Transverse colon (tissue), 4 donors: ENCODE data around the gene FARP1. TPM values are rescaled to one million over a fixed set of nuclear protein-coding genes. Genes with fewer than 3 reads are reported as not detected.

Source experiments
- DNase-seq: peaks from one replicate; pipeline ENCODE4 v3.0.0-alpha.2; 2019
- H3K27ac ChIP-seq, 4 donors: fragments of 200-600 bp; sonication (generic); 2 replicates each; pipeline ENCODE4 v1.5.1; 2016 to 2018; ENCODE audit warnings: inconsistent platforms in 4 of 4
- H3K27me3 ChIP-seq: fragments of 200-600 bp; sonication (generic); 2 replicates; pipeline ENCODE4 v1.5.1; 2017; ENCODE audit warnings: inconsistent platforms
- H3K36me3 ChIP-seq, 4 donors: fragments of 200-600 bp; sonication (generic); 2 replicates each; pipeline ENCODE4 v1.5.1; 2017 to 2019; ENCODE audit warnings: inconsistent platforms in 4 of 4
- H3K4me1 ChIP-seq, 4 donors: fragments of 200-600 bp; sonication (generic); 2 replicates each; pipeline ENCODE4 v1.5.1; 2017 to 2020; ENCODE audit warnings: inconsistent platforms in 4 of 4
- H3K4me3 ChIP-seq, 4 donors: fragments of 200-600 bp; sonication (generic); 1 replicate in 1 of 4; 2 replicates in 3 of 4; pipeline versions ENCODE4 v1.5.1 to v1.6.1; 2017 to 2019; ENCODE audit warnings: inconsistent platforms in 4 of 4
- H3K9me3 ChIP-seq, 2 donors: fragments of 200-600 bp; sonication (generic); 2 replicates each; pipeline ENCODE4 v1.5.1; 2017 to 2019; ENCODE audit warnings: inconsistent platforms in 2 of 2
- EP300 ChIP-seq: sonication (generic); formaldehyde crosslinking; IDR thresholded peaks from one replicate; pipeline ENCODE4 v1.6.1; 2017; ENCODE audit warnings: antibody characterized with exemption, low read depth
- POLR2A ChIP-seq: fragments of 450-650 bp; IDR thresholded peaks from one replicate; pipeline ENCODE4 v1.6.1; 2016; ENCODE audit warnings: antibody characterized with exemption, mild to moderate bottlenecking, moderate library complexity
- POLR2AphosphoS5 ChIP-seq, 3 donors: sonication (generic); formaldehyde crosslinking; IDR thresholded peaks; one replicate each; pipeline ENCODE4 v1.6.1; 2016; ENCODE audit warnings: antibody characterized with exemption in 3 of 3
- WGBS, 2 donors: methylation state at CpG; one replicate each; pipeline ENCODE4 v1.1.5; 2018; ENCODE audit warnings: low coverage in 1 of 2; 5-methylcytosine and 5-hydroxymethylcytosine counted together
- in situ Hi-C, 4 donors: fragments of 200-750 bp; cut with MboI; loops; one replicate each; pipeline versions ENCODE4 v1.15.0 to v1.15.1; 2017; ENCODE audit warnings: low sequenced_read_pairs in 3 of 4, low pct_ligation_motif_present in 1 of 4, low pct_unique_long_range_greater_than_20kb in 1 of 4
- intact Hi-C: fragments of 100-400 bp; cut with DNase I; formaldehyde crosslinking; loops from one replicate; pipeline ENCODE4 v1.15.1; 2023; ENCODE audit warnings: low total_unique reads
- total RNA-seq, 4 donors: library from RNA; depleted of rRNA; stranded (reverse); fragments of >200 nt; gene quantifications; one replicate each; pipeline ENCODE4 v1.1.0, GENCODE V29; 2016
- TF ChIP-seq, protein P1 (sequence below), 5 experiments: fragments of 200-600 bp in 3 of 5; fragments of 450-650 bp in 2 of 5; sonication (generic) in 3 of 5; IDR thresholded peaks; 1 replicate in 2 of 5; 2 replicates in 3 of 5; pipeline ENCODE4 v1.5.1; 2016 to 2017; ENCODE audit warnings: antibody characterized with exemption in 5 of 5, inconsistent platforms in 3 of 5, mild to moderate bottlenecking in 2 of 5, moderate library complexity in 1 of 5

FARP1 gene
- total RNA-seq, 4 donors from 2014 or later, result 32.8 to 41.8 (median 38.3) TPM

DNA sequence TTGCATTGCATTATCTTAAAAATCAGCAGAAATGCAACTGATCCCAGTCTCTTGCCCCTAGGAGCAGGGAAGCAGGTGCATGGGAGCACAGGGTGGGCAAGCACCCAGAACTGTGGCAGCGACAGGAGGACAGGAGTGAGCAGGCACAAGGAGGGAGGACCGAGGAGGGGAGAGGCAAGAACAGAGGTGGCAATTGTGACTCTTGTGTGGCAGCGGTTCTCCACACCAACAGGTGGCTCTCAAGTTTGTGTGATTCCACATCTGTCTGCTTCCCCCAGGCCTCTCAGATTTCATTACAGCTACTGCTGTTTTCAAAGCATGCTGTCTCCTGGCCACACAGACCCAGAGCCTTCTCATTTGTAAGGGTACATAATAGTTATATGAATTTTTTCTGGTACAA, 325.5 kb downstream of the FARP1 start:
- TF ChIP-seq POLR2AphosphoS5 (IDR thresholded peaks at IDR 0.05), result no peak
- TF ChIP-seq, protein P1, sequence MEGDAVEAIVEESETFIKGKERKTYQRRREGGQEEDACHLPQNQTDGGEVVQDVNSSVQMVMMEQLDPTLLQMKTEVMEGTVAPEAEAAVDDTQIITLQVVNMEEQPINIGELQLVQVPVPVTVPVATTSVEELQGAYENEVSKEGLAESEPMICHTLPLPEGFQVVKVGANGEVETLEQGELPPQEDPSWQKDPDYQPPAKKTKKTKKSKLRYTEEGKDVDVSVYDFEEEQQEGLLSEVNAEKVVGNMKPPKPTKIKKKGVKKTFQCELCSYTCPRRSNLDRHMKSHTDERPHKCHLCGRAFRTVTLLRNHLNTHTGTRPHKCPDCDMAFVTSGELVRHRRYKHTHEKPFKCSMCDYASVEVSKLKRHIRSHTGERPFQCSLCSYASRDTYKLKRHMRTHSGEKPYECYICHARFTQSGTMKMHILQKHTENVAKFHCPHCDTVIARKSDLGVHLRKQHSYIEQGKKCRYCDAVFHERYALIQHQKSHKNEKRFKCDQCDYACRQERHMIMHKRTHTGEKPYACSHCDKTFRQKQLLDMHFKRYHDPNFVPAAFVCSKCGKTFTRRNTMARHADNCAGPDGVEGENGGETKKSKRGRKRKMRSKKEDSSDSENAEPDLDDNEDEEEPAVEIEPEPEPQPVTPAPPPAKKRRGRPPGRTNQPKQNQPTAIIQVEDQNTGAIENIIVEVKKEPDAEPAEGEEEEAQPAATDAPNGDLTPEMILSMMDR (IDR thresholded peaks at IDR 0.05), result no peak
- TF ChIP-seq EP300, result no peak
- TF ChIP-seq POLR2A, result no peak
- Histone ChIP-seq H3K4me3 (no peak overlapping the region), H3K4me1 (peaks cover 0 to 10% (median 4%) of the 10 kb centered on the region in 4 donors), H3K9me3 (no peaks in the 10 kb centered on the region), H3K27me3 (no peaks in the 10 kb centered on the region), H3K27ac (peak overlapping the region in 2 of 4 donors; percentile 33 to 65), H3K36me3 (peaks cover 0 to 27% (median 3%) of the 10 kb centered on the region in 4 donors)
- intact Hi-C loops, result no loop called here
- 66 to 72% methylated on average over 2 to 3 of the region's 3 CpGs for WGBS, 2 donors
- in situ Hi-C loops, result loop anchor here in 1 of 4 donors (25.0 kb wide), 1 partner anchor 369 kb away; no protein-coding TSS in a partner anchor
- no peak for DNase-seq

DNA sequence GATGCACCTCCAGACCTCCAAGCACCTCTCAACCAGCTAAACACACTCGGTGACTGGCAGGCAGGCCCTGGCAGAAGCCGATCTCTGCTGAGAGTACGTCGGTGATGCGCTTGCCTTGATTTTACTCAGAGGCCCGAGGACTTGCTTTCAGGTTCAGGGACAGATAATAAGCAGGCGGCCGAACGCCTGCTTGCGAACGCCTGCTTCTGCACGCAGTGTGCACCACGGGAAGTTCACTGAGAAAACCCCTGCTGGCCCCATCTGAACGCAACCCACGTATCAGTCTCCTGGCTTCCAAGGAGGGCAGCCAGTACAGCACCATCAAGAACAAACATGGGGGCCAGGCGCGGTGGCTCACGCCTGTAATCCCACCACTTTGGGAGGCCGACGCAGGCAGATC, 326.0 kb downstream of the FARP1 start:
- Histone ChIP-seq H3K27me3 (no peaks in the 10 kb centered on the region), H3K27ac (peak overlapping the region in 1 of 4 donors; percentile 65), H3K4me1 (peaks cover 0 to 15% (median 7%) of the 10 kb centered on the region in 4 donors), H3K9me3 (no peaks in the 10 kb centered on the region), H3K4me3 (no peak overlapping the region), H3K36me3 (peaks cover 0 to 27% (median 3%) of the 10 kb centered on the region in 4 donors)
- in situ Hi-C loops, result loop anchor here in 1 of 4 donors (25.0 kb wide), 1 partner anchor 368 kb away; no protein-coding TSS in a partner anchor
- TF ChIP-seq POLR2AphosphoS5 (IDR thresholded peaks at IDR 0.05), result no peak
- TF ChIP-seq, protein P1 (IDR thresholded peaks at IDR 0.05), result no peak
- TF ChIP-seq EP300, result no peak
- DNase-seq, result no peak
- intact Hi-C loops, result no loop called here
- 90% methylated on average over 20 of the region's 20 CpGs; no CpG with 5 or more reads in 1 of the 2 donors for WGBS, 2 donors

DNA sequence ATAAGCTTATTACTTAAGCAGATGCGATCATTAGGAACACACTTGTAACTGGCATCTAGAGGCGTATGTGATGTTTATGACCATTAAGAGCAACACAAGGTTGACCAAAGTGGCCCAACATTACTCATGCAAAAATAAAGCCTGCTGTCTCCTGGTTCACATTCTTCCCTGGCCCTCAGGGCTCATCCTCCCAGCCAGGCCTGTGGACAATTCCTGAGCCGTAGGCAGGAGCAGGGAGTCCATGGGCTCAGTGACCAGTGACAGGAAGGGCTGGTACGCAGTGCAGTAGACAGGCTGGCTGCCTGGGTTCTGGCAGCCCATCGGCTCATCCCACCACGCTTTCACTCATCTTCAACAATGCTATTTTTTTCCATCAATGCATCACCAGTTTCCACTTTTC, 328.0 kb downstream of the FARP1 start:
- TF ChIP-seq POLR2A (no peak), EP300 (no peak), POLR2AphosphoS5 (IDR thresholded peaks at IDR 0.05) (no peak)
- TF ChIP-seq, protein P1 (IDR thresholded peaks at IDR 0.05), result no peak
- intact Hi-C loops, result no loop called here
- Histone ChIP-seq H3K4me3 (no peak overlapping the region), H3K27ac (no peak overlapping the region), H3K27me3 (no peaks in the 10 kb centered on the region), H3K4me1 (peaks cover 5 to 22% (median 15%) of the 10 kb centered on the region in 4 donors), H3K36me3 (peaks cover 0 to 19% (median 3%) of the 10 kb centered on the region in 4 donors), H3K9me3 (no peaks in the 10 kb centered on the region)
- 40 to 80% methylated on average over 1 to 6 of the region's 6 CpGs for WGBS, 2 donors
- in situ Hi-C loops, result loop anchor here in 2 of 4 donors (10.0 to 25.0 kb wide), 2 partner anchors 114 to 366 kb away; no protein-coding TSS in a partner anchor
- no peak for DNase-seq

DNA sequence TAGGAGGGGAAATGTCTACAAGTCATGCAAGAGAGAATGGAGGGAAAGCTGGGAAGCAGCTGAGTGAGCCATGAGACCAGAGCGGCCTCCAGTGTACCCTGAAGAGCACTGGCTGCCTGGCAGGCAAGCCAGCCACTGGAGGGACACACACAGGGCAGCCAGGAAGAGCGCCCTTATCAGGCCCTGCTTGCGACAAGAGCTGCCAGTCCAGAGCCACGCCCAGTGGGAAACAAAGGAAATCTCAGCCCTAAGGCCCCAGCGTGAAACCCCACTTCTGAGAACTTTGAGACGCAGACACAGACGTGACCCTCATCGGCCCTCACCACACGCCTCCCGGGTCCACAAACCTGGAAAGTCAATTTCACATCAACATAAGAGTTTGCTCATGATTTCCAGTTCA, 329.0 kb downstream of the FARP1 start:
- in situ Hi-C loops (loop anchor here in 2 of 4 donors (10.0 to 25.0 kb wide), 2 partner anchors 113 to 365 kb away; no protein-coding TSS in a partner anchor), intact Hi-C loops (no loop called here)
- no peak for DNase-seq

More for the DNA sequence above, 329.0 kb downstream of the FARP1 start:
- no peaks in the 10 kb centered on the region for H3K9me3 ChIP-seq
- WGBS, 2 donors, result 74 to 77% methylated on average over 6 to 8 of the region's 10 CpGs
- peaks cover 13 to 30% (median 24%) of the 10 kb centered on the region in 4 donors for H3K4me1 ChIP-seq
- peaks cover 0 to 15% (median 3%) of the 10 kb centered on the region in 4 donors for H3K36me3 ChIP-seq
- TF ChIP-seq, protein P1 (IDR thresholded peaks at IDR 0.05), result no peak
- no peak for TF ChIP-seq EP300
- TF ChIP-seq POLR2AphosphoS5 (IDR thresholded peaks at IDR 0.05), result no peak
- TF ChIP-seq POLR2A, result no peak
- H3K27me3 ChIP-seq, result no peaks in the 10 kb centered on the region
- no peak overlapping the region for H3K27ac ChIP-seq
- H3K4me3 ChIP-seq, result no peak overlapping the region
